Mesothelial cell of epicardium (in vitro differentiated cells): ENCODE measurements around the gene EFCAB6. TPM values are rescaled to one million over a fixed set of nuclear protein-coding genes. Genes with fewer than 3 reads are reported as not detected.
A peak's percentile ranks its signal among the peaks of the same experiment; 100 is the strongest.

Experiments used
- DNase-seq, 2 experiments: peaks; one replicate each; pipeline ENCODE4 v3.0.0; 2021; ENCODE audit warnings: low spot score in 2 of 2; ENCODE audit not compliant: unreplicated experiment in 2 of 2
- H3K27ac Mint-ChIP-seq: 2 replicates; pipeline ENCODE4 v1.8.0; 2021; ENCODE audit warnings: mixed read lengths
- H3K27me3 Mint-ChIP-seq: 2 replicates; pipeline ENCODE4 v1.8.0; 2021; ENCODE audit warnings: low read depth, mixed read lengths
- H3K36me3 Mint-ChIP-seq: 2 replicates; pipeline ENCODE4 v1.8.0; 2021; ENCODE audit warnings: mixed read lengths
- H3K4me1 Mint-ChIP-seq: 2 replicates; pipeline ENCODE4 v1.8.0; 2021; ENCODE audit warnings: mixed read lengths
- H3K4me3 Mint-ChIP-seq: 2 replicates; pipeline ENCODE4 v1.8.0; 2021; ENCODE audit warnings: mild to moderate bottlenecking, moderate library complexity, mixed read lengths
- H3K9me3 Mint-ChIP-seq: 2 replicates; pipeline ENCODE4 v1.8.0; 2021; ENCODE audit warnings: mixed read lengths
- CTCF ChIP-seq: fragments of 200-600 bp; sonication (generic); IDR thresholded peaks from one replicate; pipeline ENCODE4 v1.5.0; 2021; ENCODE audit warnings: antibody characterized with exemption; ENCODE audit not compliant: unreplicated experiment
- total RNA-seq: library from RNA; stranded (reverse); gene quantifications from 3 replicates; pipeline ENCODE4 v1.2.1, GENCODE V29; 2021

EFCAB6 gene
- total RNA-seq, 1 donor from 2014 or later: 2.6 TPM

GRCh38 chr22:43541462-43542407, 270.4 kb downstream of the EFCAB6 start:
- TF ChIP-seq CTCF: no peak
- H3K36me3 Mint-ChIP-seq: no peaks in the 10 kb centered on the region
- H3K27me3 Mint-ChIP-seq: peaks cover 48% of the 10 kb centered on the region
- no peaks in the 10 kb centered on the region for H3K4me1 Mint-ChIP-seq
- no peaks in the 10 kb centered on the region for H3K9me3 Mint-ChIP-seq
- H3K27ac Mint-ChIP-seq: no peak overlapping the region
- peak in 1 of 2 experiments; percentile 28 for DNase-seq
- H3K4me3 Mint-ChIP-seq: no peak overlapping the region

GRCh38 chr22:43541022-43541421, 271.1 kb downstream of the EFCAB6 start:
- Mint-ChIP-seq H3K4me1 (no peaks in the 10 kb centered on the region), H3K27ac (no peak overlapping the region), H3K9me3 (no peaks in the 10 kb centered on the region), H3K36me3 (no peaks in the 10 kb centered on the region), H3K27me3 (peaks cover 52% of the 10 kb centered on the region), H3K4me3 (no peak overlapping the region)
- TF ChIP-seq CTCF: no peak
- DNase-seq: peak in 1 of 2 experiments; percentile 20

- Mint-ChIP-seq H3K4me3 (no peak overlapping the region), H3K36me3 (no peaks in the 10 kb centered on the region), H3K4me1 (no peaks in the 10 kb centered on the region), H3K27me3 (peaks cover 52% of the 10 kb centered on the region), H3K9me3 (no peaks in the 10 kb centered on the region), H3K27ac (no peak overlapping the region)
- DNase-seq: peak in 1 of 2 experiments; percentile 31
- TF ChIP-seq CTCF: no peak
Measured at GRCh38 chr22:43540529-43540923, 271.6 kb downstream of the EFCAB6 start.

GRCh38 chr22:43539572-43540528, 272.3 kb downstream of the EFCAB6 start:
- Mint-ChIP-seq H3K4me3 (no peak overlapping the region), H3K4me1 (no peaks in the 10 kb centered on the region), H3K27ac (no peak overlapping the region), H3K9me3 (no peaks in the 10 kb centered on the region), H3K36me3 (no peaks in the 10 kb centered on the region), H3K27me3 (peaks cover 53% of the 10 kb centered on the region)
- DNase-seq: peak in 1 of 2 experiments; percentile 34
- TF ChIP-seq CTCF: no peak

- no peak overlapping the region for H3K4me3 Mint-ChIP-seq
- H3K4me1 Mint-ChIP-seq: no peaks in the 10 kb centered on the region
- peak in 1 of 2 experiments; percentile 14 for DNase-seq
- TF ChIP-seq CTCF: no peak
- H3K36me3 Mint-ChIP-seq: no peaks in the 10 kb centered on the region
- H3K9me3 Mint-ChIP-seq: no peaks in the 10 kb centered on the region
- H3K27me3 Mint-ChIP-seq: peaks cover 44% of the 10 kb centered on the region
- no peak overlapping the region for H3K27ac Mint-ChIP-seq
Measured at GRCh38 chr22:43537019-43537585, 275.0 kb downstream of the EFCAB6 start.
